ENCODE results near the gene LDHAL6A. TPM values are rescaled to one million over a fixed set of nuclear protein-coding genes. Genes with fewer than 3 reads are reported as not detected.

LDHAL6A gene
- total RNA-seq, 1 experiment from 2014 or later, result not detected

DNA sequence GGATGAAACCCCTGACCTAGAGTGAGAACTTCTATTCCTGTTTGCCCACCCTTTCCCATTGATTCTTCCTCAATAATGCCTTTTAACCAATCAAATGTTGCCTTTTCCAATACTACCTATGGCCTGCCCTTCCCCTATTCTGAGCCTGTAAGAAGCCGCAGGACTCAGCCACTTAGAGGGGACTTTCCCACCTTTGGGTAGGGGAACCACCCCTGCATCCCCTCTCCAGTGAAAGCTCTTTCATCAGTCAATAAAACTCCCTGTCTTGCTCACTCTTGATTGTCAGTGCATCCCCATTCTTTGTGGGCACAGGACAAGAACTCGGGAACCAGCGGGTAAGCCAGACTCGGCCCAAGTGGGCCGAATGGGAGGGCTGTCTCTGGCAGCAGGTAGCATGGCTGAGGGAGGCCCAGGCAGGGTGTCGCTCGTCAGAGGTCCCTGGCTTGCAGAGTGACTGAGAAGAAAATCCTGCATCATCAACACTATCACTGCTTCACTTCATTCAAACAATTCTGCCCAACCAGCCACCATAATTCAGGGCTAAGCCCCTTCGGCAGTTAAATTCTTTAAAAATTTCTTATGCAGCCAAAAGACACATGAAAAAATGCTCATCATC is 30.4 kb downstream of the LDHAL6A start:
- Histone ChIP-seq H3K4me3 (replicated peaks in 1 of 2; ENCODE audit: low read depth in 1 of 2, low read length in 2 of 2) (no peak overlapping the region), H3K27me3 (ENCODE audit: insufficient read depth, low read length) (no peaks in the 10 kb centered on the region), H3K27ac (ENCODE audit: low read depth, low read length) (no peak overlapping the region), H3K9ac (ENCODE audit: low read length) (no peak overlapping the region), H3K9me3 (ENCODE audit: control insufficient read depth in 1 of 2, insufficient read depth in 1 of 2, low read depth in 1 of 2, low read length in 2 of 2) (no peaks in the 10 kb centered on the region), H3K9me2 (ENCODE audit: insufficient read depth) (no peaks in the 10 kb centered on the region), H4K20me1 (ENCODE audit: insufficient read depth) (no peaks in the 10 kb centered on the region), H3K79me2 (ENCODE audit: insufficient read depth, low read length) (no peaks in the 10 kb centered on the region), H2AFZ (ENCODE audit: low read depth, low read length, poor library complexity, severe bottlenecking) (no peak overlapping the region), H3K36me3 (ENCODE audit: control insufficient read depth in 1 of 2, insufficient read depth in 2 of 2, low read length in 2 of 2) (peaks cover 0 to 7% of the 10 kb centered on the region in 2 experiments; a peak in 1 of 4 replicates), H3K4me1 (ENCODE audit: control insufficient read depth in 1 of 2, insufficient read depth in 2 of 2, low read length in 2 of 2) (no peaks in the 10 kb centered on the region), H3K4me2 (ENCODE audit: low read length) (no peak overlapping the region)
- no peak for TF ChIP-seq ZBTB33 (IDR thresholded peaks at IDR 0.05; ENCODE audit: extremely low read depth, insufficient replicate concordance, low read length)
- no peak for TF ChIP-seq ELF1 (IDR thresholded peaks at IDR 0.05; ENCODE audit: borderline replicate concordance, low read depth)
- no peak for TF ChIP-seq JUND (IDR thresholded peaks at IDR 0.05)
- ChIA-PET RAD21 (ENCODE audit: low non-redundant PET in 1 of 2, low total read pairs in 2 of 2, uncharacterized antibody in 2 of 2, unreplicated experiment in 2 of 2) (no interaction called here), POLR2A (no interaction called here), CTCF (no interaction called here)
- DNase-seq (ENCODE audit: low read depth, low spot score) (no peak), ATAC-seq (no peak)
- intact Hi-C loops (cut with micrococcal nuclease), result no loop called here
- BruUV-seq (replicated peaks), result no TSS peak

DNA sequence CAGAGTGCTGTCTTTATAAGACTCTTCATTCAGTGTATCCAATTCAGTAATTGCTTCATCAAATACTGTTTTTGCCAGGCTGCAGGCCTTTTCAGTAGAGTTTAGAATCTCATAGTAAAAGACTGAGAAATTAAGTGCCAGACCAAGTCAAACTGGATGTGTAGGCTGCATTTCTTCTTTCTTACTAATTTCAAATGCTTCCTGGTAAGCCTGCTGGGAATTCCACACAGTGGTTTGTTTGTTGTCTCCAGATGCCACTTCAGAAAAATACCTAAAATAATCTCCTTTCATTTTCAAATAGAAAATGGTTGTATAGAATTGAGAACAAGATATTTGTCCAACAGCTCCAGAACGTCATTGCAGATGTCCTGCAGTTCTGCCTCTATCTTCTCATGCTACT is 34.7 kb downstream of the LDHAL6A start:
- no peak for TF ChIP-seq EZH2phosphoT487 (IDR thresholded peaks at IDR 0.05; ENCODE audit: borderline replicate concordance)
- TF ChIP-seq, protein P1, sequence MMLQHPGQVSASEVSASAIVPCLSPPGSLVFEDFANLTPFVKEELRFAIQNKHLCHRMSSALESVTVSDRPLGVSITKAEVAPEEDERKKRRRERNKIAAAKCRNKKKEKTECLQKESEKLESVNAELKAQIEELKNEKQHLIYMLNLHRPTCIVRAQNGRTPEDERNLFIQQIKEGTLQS (IDR thresholded peaks at IDR 0.05), result no peak
- TF ChIP-seq ZFX (IDR thresholded peaks at IDR 0.05), result no peak
- no peak for TF ChIP-seq EZH2 (IDR thresholded peaks at IDR 0.05)
- TF ChIP-seq SIN3A (IDR thresholded peaks at IDR 0.05; ENCODE audit: low read depth), result no peak
- no peak for TF ChIP-seq RAD21 (IDR thresholded peaks at IDR 0.05; ENCODE audit: low read depth)
- TF ChIP-seq ELF1 (IDR thresholded peaks at IDR 0.05; ENCODE audit: borderline replicate concordance, low read depth), result no peak
- no peak for TF ChIP-seq CEBPB (IDR thresholded peaks at IDR 0.05; ENCODE audit: low read depth)
- Histone ChIP-seq H4K20me1 (ENCODE audit: insufficient read depth) (no peaks in the 10 kb centered on the region), H3K9me2 (ENCODE audit: insufficient read depth) (no peaks in the 10 kb centered on the region), H3K79me2 (ENCODE audit: insufficient read depth, low read length) (no peaks in the 10 kb centered on the region), H3K4me2 (ENCODE audit: low read length) (no peak overlapping the region), H2AFZ (ENCODE audit: low read depth, low read length, poor library complexity, severe bottlenecking) (no peak overlapping the region), H3K27me3 (ENCODE audit: insufficient read depth, low read length) (no peaks in the 10 kb centered on the region), H3K4me1 (ENCODE audit: control insufficient read depth in 1 of 2, insufficient read depth in 2 of 2, low read length in 2 of 2) (peaks cover 0 to 6% of the 10 kb centered on the region in 2 experiments; a peak in 1 of 4 replicates), H3K9ac (ENCODE audit: low read length) (no peak overlapping the region), H3K4me3 (replicated peaks in 1 of 2; ENCODE audit: low read depth in 1 of 2, low read length in 2 of 2) (no peak overlapping the region), H3K27ac (ENCODE audit: low read depth, low read length) (no peak overlapping the region), H3K36me3 (ENCODE audit: control insufficient read depth in 1 of 2, insufficient read depth in 2 of 2, low read length in 2 of 2) (0 out of 4 replicates have a peak, but pooled peaks cover 0 to 2% of the 10 kb centered on the region in 2 experiments), H3K9me3 (ENCODE audit: control insufficient read depth in 1 of 2, insufficient read depth in 1 of 2, low read depth in 1 of 2, low read length in 2 of 2) (no peaks in the 10 kb centered on the region)
- DNase-seq (ENCODE audit: low read depth, low spot score) (no peak), ATAC-seq (no peak)
- intact Hi-C loops (cut with micrococcal nuclease), result no loop called here
- POLR2A ChIA-PET, result interaction anchor here (0.6 kb wide), 1 partner anchor 43 kb away, joined by 3 read pairs; no protein-coding TSS in a partner anchor
- RAD21 ChIA-PET (ENCODE audit: low non-redundant PET in 1 of 2, low total read pairs in 2 of 2, uncharacterized antibody in 2 of 2, unreplicated experiment in 2 of 2), result no interaction called here
- BruUV-seq (replicated peaks), result no TSS peak
- CTCF ChIA-PET, result no interaction called here
